SK-N-SH treated with all-trans-retinoic acid at 6 μM for 48 hours (cell line): ENCODE data around the gene FARP1.

Source experiments
- ARNTL ChIP-seq: fragments of 450-650 bp; formaldehyde crosslinking; IDR thresholded peaks from 2 replicates; pipeline ENCODE4 v1.5.0; 2020; ENCODE audit warnings: low read depth, mild to moderate bottlenecking, moderate library complexity, borderline replicate concordance
- CSRNP3 ChIP-seq: fragments of 250-450 bp; sonication (Bioruptor Pico); IDR thresholded peaks from 2 replicates; pipeline ENCODE4 v1.5.1; 2021; ENCODE audit warnings: mild to moderate bottlenecking, moderate library complexity
- GLIS3 ChIP-seq: fragments of 250-450 bp; sonication (Bioruptor Pico); IDR thresholded peaks from 2 replicates; pipeline ENCODE4 v1.5.0; 2020; ENCODE audit warnings: mild to moderate bottlenecking, moderate library complexity
- PATZ1 ChIP-seq: fragments of 250-450 bp; sonication (Bioruptor Pico); IDR thresholded peaks from 2 replicates; pipeline ENCODE4 v1.8.0; 2020; ENCODE audit warnings: mild to moderate bottlenecking, moderate library complexity, borderline replicate concordance
- RARB ChIP-seq: fragments of 250-450 bp; sonication (Bioruptor Pico); IDR thresholded peaks from 2 replicates; pipeline ENCODE4 v1.8.0; 2021; ENCODE audit warnings: mild to moderate bottlenecking, moderate library complexity
- TOX ChIP-seq: fragments of 250-450 bp; sonication (Bioruptor Pico); IDR thresholded peaks from 2 replicates; pipeline ENCODE4 v1.8.0; 2021; ENCODE audit warnings: mild to moderate bottlenecking, moderate library complexity, borderline replicate concordance
- ZFP3 ChIP-seq: fragments of 250-450 bp; sonication (Bioruptor Pico); IDR thresholded peaks from 2 replicates; pipeline ENCODE4 v1.5.0; 2020; ENCODE audit warnings: mild to moderate bottlenecking, moderate library complexity
- ZFP30 ChIP-seq: fragments of 450-650 bp; formaldehyde crosslinking; IDR thresholded peaks from 2 replicates; pipeline ENCODE4 v1.5.0; 2022; ENCODE audit warnings: mild to moderate bottlenecking, moderate library complexity
- ZNF70 ChIP-seq: fragments of 450-650 bp; formaldehyde crosslinking; IDR thresholded peaks from 2 replicates; pipeline ENCODE4 v1.5.0; 2020; ENCODE audit warnings: mild to moderate bottlenecking, moderate library complexity
- ZNF8 ChIP-seq: fragments of 450-650 bp; formaldehyde crosslinking; IDR thresholded peaks from 2 replicates; pipeline ENCODE4 v1.5.0; 2020; ENCODE audit warnings: mild to moderate bottlenecking, moderate library complexity

GRCh38 chr13:98188544-98189166 is 45.8 kb downstream of the FARP1 start:
- no peak for TF ChIP-seq ZNF8 (CRISPR knock-in tag)
- no peak for TF ChIP-seq RARB (CRISPR knock-in tag)
- no peak for TF ChIP-seq ZFP3
- TF ChIP-seq ARNTL (CRISPR knock-in tag): no peak
- TF ChIP-seq ZNF70 (CRISPR knock-in tag): no peak
- no peak for TF ChIP-seq GLIS3 (CRISPR knock-in tag)
- no peak for TF ChIP-seq PATZ1 (CRISPR knock-in tag)
- TF ChIP-seq ZFP30: no peak
- no peak for TF ChIP-seq TOX (CRISPR knock-in tag)
- TF ChIP-seq CSRNP3 (CRISPR knock-in tag): no peak
